OCI-LY1 (cell line): ENCODE data around the gene HDAC10.
A peak's percentile ranks its signal among the peaks of the same experiment; 100 is the strongest.

Experiments
- H2AFZ ChIP-seq: fragments of 200-600 bp; sonication (generic), shearing (Covaris generic); 2 replicates; pipeline ENCODE4 v1.6.0; 2014; ENCODE audit warnings: antibody characterized with exemption, mild to moderate bottlenecking, low read length
- H3F3A ChIP-seq: fragments of 200-600 bp; sonication (generic), shearing (Covaris generic); 2 replicates; pipeline ENCODE4 v1.6.0; 2014; ENCODE audit warnings: mild to moderate bottlenecking, antibody characterized with exemption, low read length, moderate library complexity; ENCODE audit not compliant: insufficient read depth
- H3K27ac ChIP-seq: fragments of 200-600 bp; sonication (generic); 2 replicates; pipeline ENCODE4 v1.5.1; 2014; ENCODE audit warnings: low read length, mixed run types, mild to moderate bottlenecking, low read depth; ENCODE audit not compliant: poor library complexity, severe bottlenecking
- H3K27me3 ChIP-seq: fragments of 200-600 bp; sonication (generic); 2 replicates; pipeline ENCODE4 v1.6.0; 2014; ENCODE audit warnings: antibody characterized with exemption, mild to moderate bottlenecking, low read length, moderate library complexity; ENCODE audit not compliant: insufficient read depth
- H3K36me3 ChIP-seq: fragments of 200-600 bp; sonication (generic); 2 replicates; pipeline ENCODE4 v1.6.1; 2014; ENCODE audit warnings: mild to moderate bottlenecking, antibody characterized with exemption, low read length, moderate library complexity, mixed read lengths; ENCODE audit not compliant: insufficient read depth
- H3K4me1 ChIP-seq: fragments of 200-600 bp; sonication (generic); 2 replicates; pipeline ENCODE4 v1.5.1; 2014; ENCODE audit warnings: mild to moderate bottlenecking, low read length, moderate library complexity; ENCODE audit not compliant: insufficient read depth, severe bottlenecking
- H3K4me2 ChIP-seq: fragments of 200-600 bp; sonication (generic), shearing (Covaris generic); 2 replicates; pipeline ENCODE4 v1.6.1; 2014; ENCODE audit warnings: low read length
- H3K4me3 ChIP-seq: fragments of 200-600 bp; sonication (generic); 2 replicates; pipeline ENCODE4 v1.5.1; 2014; ENCODE audit warnings: low read length, low read depth, mild to moderate bottlenecking, mixed read lengths; ENCODE audit not compliant: poor library complexity, severe bottlenecking
- H3K79me2 ChIP-seq: fragments of 200-600 bp; shearing (Covaris generic); 2 replicates; pipeline ENCODE4 v1.6.1; 2016; ENCODE audit warnings: mixed run types, low read length, mixed read lengths; ENCODE audit not compliant: insufficient read depth
- H3K9ac ChIP-seq: fragments of 200-600 bp; sonication (generic), shearing (Covaris generic); 2 replicates; pipeline ENCODE4 v1.6.1; 2014; ENCODE audit warnings: mild to moderate bottlenecking, low read length, mixed read lengths
- H3K9me2 ChIP-seq: fragments of 200-600 bp; sonication (generic), shearing (Covaris generic); 2 replicates; pipeline ENCODE4 v1.6.1; 2014; ENCODE audit warnings: low read depth, mild to moderate bottlenecking, low read length, mixed read lengths
- H3K9me3 ChIP-seq: fragments of 200-600 bp; shearing (Covaris generic); 2 replicates; pipeline ENCODE4 v1.6.1; 2014; ENCODE audit warnings: low read length, mixed read lengths
- H4K20me1 ChIP-seq: fragments of 200-600 bp; sonication (generic), shearing (Covaris generic); 2 replicates; pipeline ENCODE4 v1.6.0; 2016; ENCODE audit warnings: mild to moderate bottlenecking, low read length; ENCODE audit not compliant: insufficient read depth
- EZH2 ChIP-seq: fragments of 200-600 bp; sonication (generic), shearing (Covaris generic); IDR thresholded peaks from 2 replicates; pipeline ENCODE4 v1.8.0; 2017; ENCODE audit warnings: borderline replicate concordance, mixed run types, mild to moderate bottlenecking, antibody characterized with exemption, low read length, moderate library complexity, mixed read lengths
- TF ChIP-seq, protein P1 (sequence below): fragments of 200-600 bp; sonication (generic), shearing (Covaris generic); IDR thresholded peaks from 2 replicates; pipeline ENCODE4 v1.5.1; 2017; ENCODE audit warnings: mild to moderate bottlenecking, antibody characterized with exemption, low read length, moderate library complexity, mixed read lengths

HDAC10 gene

DNA sequence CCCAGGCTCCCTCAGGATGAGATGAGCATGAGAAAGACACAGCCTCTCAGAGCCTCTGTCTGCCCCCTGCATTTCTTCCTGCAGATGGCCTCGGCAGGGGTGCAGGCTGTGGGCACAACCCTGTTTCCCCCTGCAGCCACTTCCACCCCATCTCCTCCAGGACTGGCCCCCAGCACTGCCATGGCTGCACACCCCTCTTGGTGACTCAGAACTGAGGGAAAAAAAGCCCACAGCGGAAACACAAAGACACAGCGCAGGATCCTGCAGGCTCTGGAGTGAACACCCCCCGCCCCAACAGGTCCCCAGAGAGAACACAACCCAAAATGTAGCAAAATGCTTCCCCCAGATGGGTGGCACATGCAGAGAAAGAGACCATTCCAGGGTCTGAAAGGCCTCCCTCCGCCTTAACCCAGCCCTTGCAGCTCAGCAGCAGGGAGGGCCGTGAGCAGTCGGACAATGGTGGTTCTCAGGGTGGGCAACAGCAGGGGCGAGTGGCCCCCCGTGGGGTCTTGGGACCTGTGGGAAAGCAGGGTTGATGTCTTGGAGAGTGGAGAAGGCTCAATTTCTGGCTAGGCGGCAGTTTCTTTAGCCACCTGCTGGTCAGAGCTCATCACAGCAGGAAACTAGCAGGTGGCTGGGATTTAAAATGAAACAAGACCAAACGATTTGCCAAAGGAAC, 14.2 kb downstream of the HDAC10 start:
- Histone ChIP-seq H3K4me2 (no peak overlapping the region), H2AFZ (no peak overlapping the region), H4K20me1 (no peaks in the 10 kb centered on the region), H3K27ac (no peak overlapping the region), H3K9ac (no peak overlapping the region), H3K9me2 (no peaks in the 10 kb centered on the region), H3K9me3 (no peaks in the 10 kb centered on the region), H3F3A (no peaks in the 10 kb centered on the region), H3K36me3 (peaks cover 47% of the 10 kb centered on the region), H3K79me2 (peaks cover 9% of the 10 kb centered on the region), H3K27me3 (no peaks in the 10 kb centered on the region), H3K4me3 (no peak overlapping the region), H3K4me1 (peaks cover 18% of the 10 kb centered on the region)
- TF ChIP-seq EZH2, result no peak
- TF ChIP-seq, protein P1, sequence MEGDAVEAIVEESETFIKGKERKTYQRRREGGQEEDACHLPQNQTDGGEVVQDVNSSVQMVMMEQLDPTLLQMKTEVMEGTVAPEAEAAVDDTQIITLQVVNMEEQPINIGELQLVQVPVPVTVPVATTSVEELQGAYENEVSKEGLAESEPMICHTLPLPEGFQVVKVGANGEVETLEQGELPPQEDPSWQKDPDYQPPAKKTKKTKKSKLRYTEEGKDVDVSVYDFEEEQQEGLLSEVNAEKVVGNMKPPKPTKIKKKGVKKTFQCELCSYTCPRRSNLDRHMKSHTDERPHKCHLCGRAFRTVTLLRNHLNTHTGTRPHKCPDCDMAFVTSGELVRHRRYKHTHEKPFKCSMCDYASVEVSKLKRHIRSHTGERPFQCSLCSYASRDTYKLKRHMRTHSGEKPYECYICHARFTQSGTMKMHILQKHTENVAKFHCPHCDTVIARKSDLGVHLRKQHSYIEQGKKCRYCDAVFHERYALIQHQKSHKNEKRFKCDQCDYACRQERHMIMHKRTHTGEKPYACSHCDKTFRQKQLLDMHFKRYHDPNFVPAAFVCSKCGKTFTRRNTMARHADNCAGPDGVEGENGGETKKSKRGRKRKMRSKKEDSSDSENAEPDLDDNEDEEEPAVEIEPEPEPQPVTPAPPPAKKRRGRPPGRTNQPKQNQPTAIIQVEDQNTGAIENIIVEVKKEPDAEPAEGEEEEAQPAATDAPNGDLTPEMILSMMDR, result peak; percentile 65

- H2AFZ ChIP-seq, result no peak overlapping the region
These were observed 17.8 kb downstream of the HDAC10 start for GRCh38 chr22:50233223-50233622.

GRCh38 chr22:50232481-50233151, 18.4 kb downstream of the HDAC10 start:
- no peaks in the 10 kb centered on the region for H3K4me1 ChIP-seq
- H3K4me2 ChIP-seq, result no peak overlapping the region
- H2AFZ ChIP-seq, result no peak overlapping the region
- no peaks in the 10 kb centered on the region for H3K79me2 ChIP-seq
- H3K4me3 ChIP-seq, result no peak overlapping the region
- no peaks in the 10 kb centered on the region for H3K9me3 ChIP-seq
- H3K9ac ChIP-seq, result no peak overlapping the region
- no peaks in the 10 kb centered on the region for H3K9me2 ChIP-seq
- TF ChIP-seq, protein P1, result no peak
- no peak for TF ChIP-seq EZH2
- H3K36me3 ChIP-seq, result peaks cover 45% of the 10 kb centered on the region
- H3K27ac ChIP-seq, result no peak overlapping the region
- H4K20me1 ChIP-seq, result no peaks in the 10 kb centered on the region
- H3F3A ChIP-seq, result no peaks in the 10 kb centered on the region
- no peaks in the 10 kb centered on the region for H3K27me3 ChIP-seq

More at GRCh38 chr22:50233223-50233622, 17.8 kb downstream of the HDAC10 start:
- no peak overlapping the region for H3K27ac ChIP-seq
- no peaks in the 10 kb centered on the region for H3K9me2 ChIP-seq
- peaks cover 42% of the 10 kb centered on the region for H3K36me3 ChIP-seq
- no peak overlapping the region for H3K4me2 ChIP-seq
- H4K20me1 ChIP-seq, result no peaks in the 10 kb centered on the region
- no peaks in the 10 kb centered on the region for H3K27me3 ChIP-seq
- no peak overlapping the region for H3K4me3 ChIP-seq
- H3K79me2 ChIP-seq, result no peaks in the 10 kb centered on the region
- no peaks in the 10 kb centered on the region for H3K9me3 ChIP-seq
- no peaks in the 10 kb centered on the region for H3F3A ChIP-seq
- no peak overlapping the region for H3K9ac ChIP-seq
- no peaks in the 10 kb centered on the region for H3K4me1 ChIP-seq
- TF ChIP-seq, protein P1, result no peak
- TF ChIP-seq EZH2, result no peak
